PFSK-1 (cell line): Measurements from ENCODE around the gene PSMA5.

Experiments used
- POLR2AphosphoS5 ChIP-seq: IDR thresholded peaks from 2 replicates; pipeline ENCODE4 v1.6.1; 2012; ENCODE audit warnings: low read depth, mild to moderate bottlenecking, control low read depth, low read length, moderate library complexity
- TAF1 ChIP-seq: IDR thresholded peaks from 2 replicates; pipeline ENCODE4 v1.6.1; 2012; ENCODE audit warnings: low read length, control low read depth, borderline replicate concordance; ENCODE audit not compliant: insufficient read depth

DNA sequence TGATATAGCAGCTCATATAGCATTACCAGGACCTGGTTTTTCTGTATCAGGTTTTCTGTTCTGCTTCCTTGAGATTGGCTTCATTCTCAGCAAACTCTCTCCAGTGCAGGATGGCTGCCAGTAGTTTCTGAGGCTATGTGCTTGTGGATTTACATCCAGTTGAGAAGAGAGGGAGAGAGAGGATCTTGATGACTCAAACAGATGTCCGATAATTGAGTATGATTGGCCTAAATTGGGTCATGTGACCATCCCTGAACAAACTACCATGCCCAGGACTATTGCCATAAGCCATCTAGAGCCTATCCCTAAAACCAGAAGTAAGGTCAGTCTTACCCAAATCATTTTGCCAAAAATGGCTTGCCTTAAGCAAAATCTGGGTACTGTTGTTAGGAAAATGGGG lies 18.1 kb upstream of the PSMA5 start:
- TF ChIP-seq TAF1 (no peak), POLR2AphosphoS5 (no peak)
